ENCODE data around the gene ARHGAP9. TPM values are rescaled to one million over a fixed set of nuclear protein-coding genes. Genes with fewer than 3 reads are reported as not detected.

Gene ARHGAP9
- total RNA-seq, 1 experiment from 2014 or later = not detected

DNA sequence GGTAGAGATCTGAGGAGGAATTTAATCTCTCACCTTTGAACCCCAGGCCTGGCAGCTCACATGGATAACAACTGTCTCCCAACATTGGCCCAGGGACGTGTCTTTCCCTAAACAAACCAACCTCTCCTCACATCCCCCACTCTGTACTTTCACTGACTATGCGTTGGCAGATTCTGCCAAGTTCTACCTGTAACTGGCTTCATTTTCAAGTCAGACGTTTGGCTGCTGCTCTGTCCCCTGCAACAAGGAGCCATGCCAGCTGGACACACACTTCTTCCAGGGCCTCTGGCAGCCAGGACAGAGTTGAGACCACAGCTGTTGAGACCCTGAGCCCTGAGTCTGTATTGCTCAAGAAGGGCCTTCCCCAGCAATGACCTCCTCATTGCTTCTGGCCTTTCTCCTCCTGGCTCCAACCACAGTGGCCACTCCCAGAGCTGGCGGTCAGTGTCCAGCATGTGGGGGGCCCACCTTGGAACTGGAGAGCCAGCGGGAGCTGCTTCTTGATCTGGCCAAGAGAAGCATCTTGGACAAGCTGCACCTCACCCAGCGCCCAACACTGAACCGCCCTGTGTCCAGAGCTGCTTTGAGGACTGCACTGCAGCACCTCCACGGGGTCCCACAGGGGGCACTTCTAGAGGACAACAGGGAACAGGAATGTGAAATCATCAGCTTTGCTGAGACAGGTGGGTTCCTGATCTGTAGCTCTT is 45.0 kb downstream of the ARHGAP9 start, which contains the start of gene INHBC:
Gene INHBC (plus strand): TSS at position 268 of the 707 bp plus-strand sequence. CDS start 103 bp downstream, at position 371.
- Histone ChIP-seq H3K4me2 (no peak within 1 kb of the TSS), H2AFZ (no peak within 1 kb of the TSS), H3K4me1 (replicated peaks; ENCODE audit: insufficient read depth) (0 out of 2 replicates have a peak, but pooled peaks cover 10% of the 10 kb centered on the region), H3K4me3 (no peak within 1 kb of the TSS), H3K27me3 (ENCODE audit: insufficient read depth, low read depth) (no peaks in the 10 kb centered on the region), H4K20me1 (ENCODE audit: insufficient read depth) (no peaks in the 10 kb centered on the region), H3K9me3 (ENCODE audit: insufficient read depth, low read depth) (no peaks in the 10 kb centered on the region), H3K79me2 (ENCODE audit: low read depth) (peaks cover 6% of the 10 kb centered on the region), H3K36me3 (ENCODE audit: low read depth) (no peaks in the 10 kb centered on the region), H3K27ac (no peak within 1 kb of the TSS), H3K9me2 (ENCODE audit: insufficient read depth) (no peaks in the 10 kb centered on the region), H3F3A (ENCODE audit: insufficient read depth, low read depth) (peaks cover 5% of the 10 kb centered on the region; the same call in 1 of the 2 replicates)
- ChIA-PET POLR2A (ENCODE audit: unreplicated experiment) (no interaction called here), CTCF (no interaction called here)
- TF ChIP-seq, protein P1, sequence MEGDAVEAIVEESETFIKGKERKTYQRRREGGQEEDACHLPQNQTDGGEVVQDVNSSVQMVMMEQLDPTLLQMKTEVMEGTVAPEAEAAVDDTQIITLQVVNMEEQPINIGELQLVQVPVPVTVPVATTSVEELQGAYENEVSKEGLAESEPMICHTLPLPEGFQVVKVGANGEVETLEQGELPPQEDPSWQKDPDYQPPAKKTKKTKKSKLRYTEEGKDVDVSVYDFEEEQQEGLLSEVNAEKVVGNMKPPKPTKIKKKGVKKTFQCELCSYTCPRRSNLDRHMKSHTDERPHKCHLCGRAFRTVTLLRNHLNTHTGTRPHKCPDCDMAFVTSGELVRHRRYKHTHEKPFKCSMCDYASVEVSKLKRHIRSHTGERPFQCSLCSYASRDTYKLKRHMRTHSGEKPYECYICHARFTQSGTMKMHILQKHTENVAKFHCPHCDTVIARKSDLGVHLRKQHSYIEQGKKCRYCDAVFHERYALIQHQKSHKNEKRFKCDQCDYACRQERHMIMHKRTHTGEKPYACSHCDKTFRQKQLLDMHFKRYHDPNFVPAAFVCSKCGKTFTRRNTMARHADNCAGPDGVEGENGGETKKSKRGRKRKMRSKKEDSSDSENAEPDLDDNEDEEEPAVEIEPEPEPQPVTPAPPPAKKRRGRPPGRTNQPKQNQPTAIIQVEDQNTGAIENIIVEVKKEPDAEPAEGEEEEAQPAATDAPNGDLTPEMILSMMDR (conservative IDR thresholded peaks at IDR 0.05) = no peak
- TF ChIP-seq EZH2 (IDR thresholded peaks at IDR 0.05; ENCODE audit: low read depth) = no peak
- no TSS peak for BruUV-seq (replicated peaks)
- no peak for DNase-seq
- intact Hi-C loops (cut with micrococcal nuclease; ENCODE audit: unreplicated experiment) = no loop called here

DNA sequence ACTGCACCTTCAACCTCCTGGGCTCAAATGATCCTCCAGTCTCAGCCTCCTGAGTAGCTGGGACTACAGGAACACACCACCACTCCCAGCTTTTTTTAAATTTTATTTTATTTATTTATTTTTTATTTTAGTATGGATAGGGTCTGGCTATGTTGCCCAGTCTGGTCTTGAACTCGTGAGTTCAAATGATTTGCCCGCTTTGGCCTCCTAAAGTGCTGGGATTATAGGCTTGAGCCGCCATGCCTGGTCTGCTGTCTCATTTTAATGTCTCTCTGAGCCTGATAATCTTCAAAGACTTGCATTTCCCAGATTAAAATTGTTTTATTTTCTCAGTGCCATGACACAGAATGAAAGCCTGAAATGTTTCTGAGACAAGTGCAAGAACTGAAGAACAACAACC is 46.3 kb downstream of the ARHGAP9 start:
- DNase-seq = no peak
- Histone ChIP-seq H3K36me3 (ENCODE audit: low read depth) (no peaks in the 10 kb centered on the region), H3K4me1 (replicated peaks; ENCODE audit: insufficient read depth) (peaks cover 18% of the 10 kb centered on the region), H3K4me3 (no peak overlapping the region), H4K20me1 (ENCODE audit: insufficient read depth) (no peaks in the 10 kb centered on the region), H3K9me2 (ENCODE audit: insufficient read depth) (no peaks in the 10 kb centered on the region), H3K9me3 (ENCODE audit: insufficient read depth, low read depth) (no peaks in the 10 kb centered on the region), H3K27ac (no peak overlapping the region), H3F3A (ENCODE audit: insufficient read depth, low read depth) (peaks cover 5% of the 10 kb centered on the region; the same call in 1 of the 2 replicates), H2AFZ (no peak overlapping the region), H3K79me2 (ENCODE audit: low read depth) (peaks cover 18% of the 10 kb centered on the region), H3K4me2 (no peak overlapping the region), H3K27me3 (ENCODE audit: insufficient read depth, low read depth) (no peaks in the 10 kb centered on the region)
- CTCF ChIA-PET = no interaction called here
- no peak for TF ChIP-seq EZH2 (IDR thresholded peaks at IDR 0.05; ENCODE audit: low read depth)
- TF ChIP-seq, protein P1 (conservative IDR thresholded peaks at IDR 0.05) = no peak
- intact Hi-C loops (cut with micrococcal nuclease; ENCODE audit: unreplicated experiment) = no loop called here
- POLR2A ChIA-PET (ENCODE audit: unreplicated experiment) = interaction anchor here (0.6 kb wide), 1 partner anchor 911 kb away, joined by 3 read pairs; no protein-coding TSS in a partner anchor
- no TSS peak for BruUV-seq (replicated peaks)

DNA sequence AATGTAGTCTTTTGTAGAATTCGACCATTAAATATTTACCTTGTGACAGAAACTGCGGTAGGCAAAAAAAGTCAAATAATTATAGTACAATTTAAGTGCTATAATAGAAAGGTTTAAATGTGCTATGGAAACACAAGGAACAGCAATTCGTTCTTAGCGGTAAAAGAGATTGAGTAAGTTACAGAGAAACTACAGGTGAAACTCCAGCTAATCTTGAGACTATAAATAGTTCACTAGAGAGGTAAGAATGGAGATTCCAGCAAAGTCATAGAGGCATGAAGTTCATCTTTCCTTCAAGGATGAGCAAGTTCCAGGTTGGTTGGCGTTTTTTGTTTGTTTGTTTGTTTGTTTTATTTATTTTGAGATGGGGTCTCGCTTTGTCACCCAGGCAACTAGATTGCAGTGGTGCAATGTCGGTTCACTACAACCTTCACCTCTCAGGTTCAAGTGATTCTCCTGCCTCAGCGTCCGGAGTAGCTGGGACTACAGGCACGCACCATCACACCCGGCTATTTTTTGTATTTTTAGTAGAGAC is 47.9 kb downstream of the ARHGAP9 start:
- POLR2A ChIA-PET (ENCODE audit: unreplicated experiment) = no interaction called here
- intact Hi-C loops (cut with micrococcal nuclease; ENCODE audit: unreplicated experiment) = no loop called here
- peak overlapping the region; percentile 91 for H3K27ac ChIP-seq
- peaks cover 7% of the 10 kb centered on the region; the same call in 1 of the 2 replicates for H3F3A ChIP-seq (ENCODE audit: insufficient read depth, low read depth)
- peak overlapping the region; percentile 74 for H3K4me3 ChIP-seq
- peak in 1 of 2 experiments; percentile 50 for DNase-seq
- no peak for TF ChIP-seq EZH2 (IDR thresholded peaks at IDR 0.05; ENCODE audit: low read depth)
- TF ChIP-seq, protein P1 (conservative IDR thresholded peaks at IDR 0.05) = no peak
- no peaks in the 10 kb centered on the region for H4K20me1 ChIP-seq (ENCODE audit: insufficient read depth)
- no peaks in the 10 kb centered on the region for H3K27me3 ChIP-seq (ENCODE audit: insufficient read depth, low read depth)
- CTCF ChIA-PET = interaction anchor here (0.6 to 0.7 kb wide), 2 partner anchors 23 to 85 kb away, joined by 3 to 4 read pairs; partner anchors contain the start of gene INHBE
- no TSS peak for BruUV-seq (replicated peaks)
- H3K9me3 ChIP-seq (ENCODE audit: insufficient read depth, low read depth) = no peaks in the 10 kb centered on the region
- no peaks in the 10 kb centered on the region for H3K36me3 ChIP-seq (ENCODE audit: low read depth)
- H3K9me2 ChIP-seq (ENCODE audit: insufficient read depth) = no peaks in the 10 kb centered on the region
- H3K4me1 ChIP-seq (replicated peaks; ENCODE audit: insufficient read depth) = peaks cover 18% of the 10 kb centered on the region
- peaks cover 18% of the 10 kb centered on the region for H3K79me2 ChIP-seq (ENCODE audit: low read depth)
- H3K4me2 ChIP-seq = peak overlapping the region; percentile 93
- peak overlapping the region; percentile 97 for H2AFZ ChIP-seq
